ENCODE measurements around the gene KLB. TPM values are rescaled to one million over a fixed set of nuclear protein-coding genes. Genes with fewer than 3 reads are reported as not detected.
"Not testable (repeated sequence)": the region's sequence is repeated elsewhere in the genome, so short reads cannot be mapped to it uniquely, and the experiment has no call there.

The KLB gene
- total RNA-seq, 1 experiment from 2014 or later = not detected

- in situ Hi-C loops (cut with HindIII; ENCODE audit: low sequenced_read_pairs) = no loop called here
Observed at GRCh38 chr4:39455486-39455885, 48.8 kb downstream of the KLB start.

GRCh38 chr4:39456946-39457763 lies 50.4 kb downstream of the KLB start:
- no peak for DNase-seq (ENCODE audit: low spot score)
- in situ Hi-C loops (cut with HindIII; ENCODE audit: low sequenced_read_pairs) = no loop called here

More at GRCh38 chr4:39455486-39455885, 48.8 kb downstream of the KLB start:
- no peak for DNase-seq (ENCODE audit: low spot score)

DNA sequence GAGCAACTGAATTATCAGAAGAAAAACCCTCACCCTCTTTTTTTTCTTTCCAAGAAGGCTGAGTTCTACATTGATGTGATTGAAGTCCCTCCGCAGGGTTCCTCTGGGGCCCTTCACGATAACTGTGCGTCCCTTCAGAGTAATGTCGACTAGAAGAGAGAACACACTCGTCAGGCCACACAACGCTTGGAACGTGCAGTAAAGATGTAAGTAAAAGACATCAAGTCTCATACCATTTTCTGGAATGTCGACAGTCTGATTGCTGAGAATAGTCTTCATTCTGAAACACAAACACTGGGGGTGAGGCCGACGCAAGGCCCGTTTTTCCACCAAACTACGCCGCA lies 51.4 kb downstream of the KLB start:
- in situ Hi-C loops (cut with HindIII; ENCODE audit: low sequenced_read_pairs) = not testable (repeated sequence)

GRCh38 chr4:39458505-39459300 lies 52.0 kb downstream of the KLB start, which contains the start of the genes LIAS and RPL9:
TSS of gene LIAS (plus strand) at chr4:39459056. CDS start at chr4:39459118, 62 bp downstream.
TSS of gene RPL9 (minus strand) at chr4:39458922. CDS start at chr4:39458439, 483 bp downstream.
- in situ Hi-C loops (cut with HindIII; ENCODE audit: low sequenced_read_pairs) = no loop called here
- peak; percentile 98 for DNase-seq (ENCODE audit: low spot score)

More for the DNA sequence above, 51.4 kb downstream of the KLB start:
- DNase-seq (ENCODE audit: low spot score) = not testable (repeated sequence)

- DNase-seq (ENCODE audit: low spot score) = no peak
- in situ Hi-C loops (cut with HindIII; ENCODE audit: low sequenced_read_pairs) = no loop called here
Observed at GRCh38 chr4:39464886-39465501, 58.3 kb downstream of the KLB start.

DNA sequence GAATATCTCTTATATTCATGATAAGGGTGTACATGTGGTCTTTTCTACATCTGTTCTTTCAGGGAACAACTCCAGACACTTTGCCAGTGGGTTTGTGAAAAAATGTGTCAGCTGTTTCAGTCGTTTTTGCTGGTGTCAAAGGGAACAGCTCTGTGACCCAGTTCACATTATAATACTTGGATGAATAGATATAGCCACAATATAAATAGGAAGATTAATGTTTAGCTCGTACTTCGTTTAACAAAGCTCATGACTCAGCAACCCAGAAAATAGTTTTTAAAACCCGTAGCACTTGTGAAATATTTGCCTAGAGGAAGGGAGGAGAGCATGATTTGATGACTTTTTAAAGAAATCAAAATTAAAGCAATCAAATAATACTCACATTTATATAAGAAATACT lies 60.0 kb downstream of the KLB start:
- in situ Hi-C loops (cut with HindIII; ENCODE audit: low sequenced_read_pairs) = no loop called here
- DNase-seq (ENCODE audit: low spot score) = no peak

DNA sequence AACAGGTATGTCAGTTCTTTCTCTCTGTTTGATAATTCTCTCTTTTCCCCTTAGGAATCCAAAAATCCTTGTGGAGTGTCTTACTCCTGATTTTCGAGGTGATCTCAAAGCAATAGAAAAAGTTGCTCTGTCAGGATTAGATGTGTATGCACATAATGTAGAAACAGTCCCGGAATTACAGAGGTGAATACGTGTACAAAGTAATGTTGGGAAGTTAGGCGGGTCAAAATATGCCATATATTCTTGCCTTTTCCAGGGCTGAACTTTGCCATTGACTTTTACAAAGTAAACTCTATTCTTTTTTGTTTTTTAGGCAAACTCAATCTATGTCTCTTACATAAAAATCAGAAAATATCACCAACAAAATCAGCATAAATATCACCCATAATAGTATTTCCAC lies 60.7 kb downstream of the KLB start:
- no peak for DNase-seq (ENCODE audit: low spot score)
- in situ Hi-C loops (cut with HindIII; ENCODE audit: low sequenced_read_pairs) = no loop called here

DNA sequence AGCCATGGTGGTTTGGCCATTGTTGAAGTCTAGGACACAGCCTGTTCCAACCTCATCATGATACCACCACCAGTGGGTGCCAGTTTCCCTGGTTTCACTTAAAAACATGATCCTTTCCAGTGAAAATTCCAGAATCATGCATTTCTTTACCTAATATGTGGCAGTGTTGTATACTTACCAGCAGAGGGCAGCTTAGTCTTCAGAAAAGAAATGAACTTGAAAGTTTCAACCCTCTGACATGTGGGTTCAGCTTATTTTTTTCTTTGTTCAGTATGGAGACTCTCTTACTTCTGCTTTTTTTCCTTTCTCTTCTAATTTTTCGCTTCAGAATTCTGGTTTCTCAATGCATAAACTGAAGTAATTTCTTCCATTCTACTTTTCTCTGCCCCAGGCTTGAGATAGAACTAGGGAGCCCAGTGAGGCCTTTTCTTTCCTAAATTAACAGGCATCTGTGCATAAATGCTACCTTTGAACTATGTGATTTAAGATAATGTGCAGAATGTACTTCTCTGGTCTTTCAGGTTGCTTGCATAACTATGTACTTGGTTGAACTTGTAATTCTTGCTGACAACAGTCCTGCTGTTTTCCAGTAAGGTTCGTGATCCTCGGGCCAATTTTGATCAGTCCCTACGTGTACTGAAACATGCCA lies 62.8 kb downstream of the KLB start:
- DNase-seq (ENCODE audit: low spot score) = peak; percentile 82
- in situ Hi-C loops (cut with HindIII; ENCODE audit: low sequenced_read_pairs) = no loop called here

DNA sequence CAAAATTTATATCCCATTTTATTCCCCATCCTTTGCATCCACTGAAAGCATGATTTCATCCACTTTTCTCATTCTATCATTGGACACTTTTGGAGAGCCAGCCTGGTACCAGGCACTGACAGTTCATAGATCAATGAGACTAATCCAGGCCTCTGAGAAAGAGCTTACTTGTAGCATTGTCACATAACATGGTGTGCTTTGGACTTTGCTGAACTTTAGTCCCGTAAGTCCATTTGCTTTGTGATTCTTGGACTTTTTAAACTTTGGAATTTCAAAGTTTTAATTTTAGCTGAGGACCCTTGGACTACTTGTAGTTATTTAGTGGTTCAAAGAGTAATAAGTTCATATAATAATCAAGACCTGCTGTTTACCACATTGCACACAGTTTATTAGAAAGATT lies 63.7 kb downstream of the KLB start:
- no peak for DNase-seq (ENCODE audit: low spot score)
- in situ Hi-C loops (cut with HindIII; ENCODE audit: low sequenced_read_pairs) = no loop called here

DNA sequence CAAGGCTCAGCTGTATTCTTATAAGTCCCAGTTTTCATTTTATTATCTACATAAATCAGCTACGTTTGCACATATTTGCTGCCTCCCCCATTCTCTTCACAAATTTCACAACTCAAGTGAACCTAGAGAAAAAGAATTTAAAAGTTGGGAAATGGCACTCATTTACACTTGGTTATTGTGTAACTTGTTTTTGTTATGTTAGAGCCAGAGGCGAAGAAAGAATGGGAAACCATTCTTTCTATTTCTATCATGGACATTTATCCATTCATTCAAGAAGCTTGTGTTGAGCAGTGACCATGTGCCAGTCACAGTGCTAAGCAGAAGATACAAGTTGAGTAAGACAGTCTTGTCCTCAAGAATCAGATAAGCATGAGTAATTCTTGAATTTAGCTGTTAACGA lies 65.7 kb downstream of the KLB start:
- DNase-seq (ENCODE audit: low spot score) = no peak
- in situ Hi-C loops (cut with HindIII; ENCODE audit: low sequenced_read_pairs) = no loop called here

GRCh38 chr4:39476187-39476895 lies 69.6 kb downstream of the KLB start:
- in situ Hi-C loops (cut with HindIII; ENCODE audit: low sequenced_read_pairs) = no loop called here
- no peak for DNase-seq (ENCODE audit: low spot score)

- in situ Hi-C loops (cut with HindIII; ENCODE audit: low sequenced_read_pairs) = no loop called here
- DNase-seq (ENCODE audit: low spot score) = no peak
Observed at GRCh38 chr4:39480251-39480650, 73.5 kb downstream of the KLB start.

GRCh38 chr4:39480902-39481695 lies 74.4 kb downstream of the KLB start:
- in situ Hi-C loops (cut with HindIII; ENCODE audit: low sequenced_read_pairs) = no loop called here
- no peak for DNase-seq (ENCODE audit: low spot score)

DNA sequence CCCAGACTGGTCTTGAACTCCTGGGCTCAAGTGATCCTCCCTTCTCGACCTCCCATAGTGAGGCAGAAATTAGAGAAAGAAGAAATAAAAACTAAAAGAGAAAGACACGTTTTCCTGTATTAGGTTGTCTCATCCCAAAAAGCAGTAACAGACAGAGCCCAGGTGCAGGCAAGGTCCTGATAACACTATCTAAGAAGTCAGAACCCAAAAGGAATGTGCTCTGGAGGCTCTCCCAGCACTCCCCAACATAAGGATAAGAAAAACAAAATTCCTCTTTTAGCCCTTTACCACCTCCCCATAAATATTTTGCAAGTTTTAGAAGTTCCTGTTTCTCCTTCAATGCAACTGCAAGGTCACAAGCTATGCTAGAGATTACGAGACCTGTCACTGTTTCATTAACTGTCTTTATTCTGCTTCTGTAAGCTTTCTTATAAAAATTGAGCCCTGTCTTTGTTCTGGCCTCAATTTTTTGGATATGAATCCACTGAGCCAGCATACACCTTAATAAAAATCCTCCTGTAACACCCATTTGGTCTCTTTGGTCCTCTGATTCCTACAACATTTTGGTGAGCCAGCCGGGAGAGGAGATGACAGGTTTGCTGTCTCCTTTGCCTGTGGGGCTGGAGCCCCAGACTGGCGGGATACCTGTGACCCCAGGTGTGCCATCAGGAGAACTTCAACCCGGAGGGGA lies 78.0 kb downstream of the KLB start:
- DNase-seq (ENCODE audit: low spot score) = no peak
- in situ Hi-C loops (cut with HindIII; ENCODE audit: low sequenced_read_pairs) = no loop called here

DNA sequence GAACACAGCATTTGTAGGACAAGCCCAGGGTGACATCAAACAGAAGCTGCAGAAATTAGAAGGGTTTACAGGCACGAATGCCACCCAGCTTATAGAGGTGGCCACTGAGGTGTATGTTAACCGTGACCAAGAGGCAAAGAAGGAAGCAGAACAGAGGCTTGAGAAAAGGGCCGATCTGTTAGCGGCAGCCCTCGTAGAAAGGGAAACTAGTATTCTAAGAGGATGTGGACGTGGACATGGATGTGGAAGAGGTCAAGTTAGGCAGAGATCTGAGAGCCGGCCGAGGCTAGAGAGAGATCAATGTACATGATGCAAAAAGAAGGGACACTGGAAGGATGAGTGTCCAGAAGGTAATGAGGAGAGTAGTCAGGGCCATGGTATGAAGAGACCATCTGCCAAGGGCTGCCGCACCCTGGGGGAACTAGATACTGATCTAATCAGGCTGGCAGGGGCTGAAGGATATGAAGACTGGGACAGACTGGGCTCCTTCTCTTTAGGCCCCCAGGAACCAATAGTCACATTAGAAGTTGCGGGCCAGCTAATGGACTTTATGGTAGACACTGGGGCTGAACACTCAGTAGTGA lies 79.6 kb downstream of the KLB start:
- in situ Hi-C loops (cut with HindIII; ENCODE audit: low sequenced_read_pairs) = no loop called here
- no peak for DNase-seq (ENCODE audit: low spot score)

DNA sequence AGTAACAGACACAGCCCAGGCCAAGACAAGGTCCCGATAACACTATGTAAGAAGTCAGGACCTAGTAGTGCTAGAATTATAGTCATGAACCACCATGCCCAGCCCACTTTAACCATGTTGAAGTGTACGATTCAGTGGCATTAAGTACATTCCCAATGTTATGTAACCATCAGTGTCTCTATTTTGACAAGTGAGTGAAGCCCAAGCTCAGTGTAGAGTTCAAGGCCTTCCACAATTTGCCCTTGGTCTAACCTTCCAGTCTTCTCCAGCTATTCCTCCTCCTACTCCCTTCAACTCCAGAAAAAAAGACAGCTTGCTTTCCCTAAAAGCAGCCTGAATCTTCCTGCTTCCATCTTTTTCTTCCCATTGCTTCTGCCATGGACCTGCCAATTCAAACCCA lies 83.6 kb downstream of the KLB start:
- DNase-seq (ENCODE audit: low spot score) = no peak
- in situ Hi-C loops (cut with HindIII; ENCODE audit: low sequenced_read_pairs) = no loop called here

DNA sequence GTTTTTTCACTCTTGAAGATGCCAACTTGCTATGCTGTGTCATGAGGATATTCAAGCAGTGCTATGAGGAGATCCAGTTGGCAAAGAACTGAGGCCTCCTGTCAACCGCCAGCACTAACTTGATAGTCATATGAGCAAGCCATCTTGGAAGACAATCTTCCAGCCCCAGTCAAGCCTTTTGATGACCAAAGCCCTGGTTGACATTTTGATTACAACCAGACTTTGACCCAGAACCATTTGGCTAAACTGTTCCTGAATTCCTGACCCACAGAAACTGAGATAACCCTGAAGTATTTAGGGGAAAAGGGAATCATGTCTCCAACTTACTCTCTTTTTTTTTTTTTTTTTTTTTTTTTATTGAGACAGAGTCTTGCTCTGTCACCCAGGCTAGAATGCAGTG lies 87.6 kb downstream of the KLB start:
- no peak for DNase-seq (ENCODE audit: low spot score)
- in situ Hi-C loops (cut with HindIII; ENCODE audit: low sequenced_read_pairs) = no loop called here
